ACC112 (cell line): ENCODE measurements around the gene CDH23.

ENCODE experiments used
- H2AFZ ChIP-seq: fragments of 200-600 bp; sonication (generic); one replicate; pipeline ENCODE4 v1.6.0; 2017; ENCODE audit warnings: antibody characterized with exemption, low read length; ENCODE audit not compliant: unreplicated experiment
- H3K27ac ChIP-seq: fragments of 200-600 bp; sonication (generic); 2 replicates; pipeline ENCODE4 v1.5.1; 2014; ENCODE audit warnings: low read depth, mild to moderate bottlenecking, antibody characterized with exemption, low read length, moderate library complexity
- H3K27me3 ChIP-seq: fragments of 200-600 bp; sonication (generic); 2 replicates; pipeline ENCODE4 v1.6.1; 2014; ENCODE audit warnings: mild to moderate bottlenecking, antibody characterized with exemption, low read length, moderate library complexity, mixed read lengths; ENCODE audit not compliant: insufficient read depth
- H3K36me3 ChIP-seq: fragments of 200-600 bp; sonication (generic); 2 replicates; pipeline ENCODE4 v1.6.1; 2016; ENCODE audit warnings: mild to moderate bottlenecking, antibody characterized with exemption, low read length, moderate library complexity, mixed read lengths; ENCODE audit not compliant: insufficient read depth
- H3K4me1 ChIP-seq: fragments of 200-600 bp; sonication (generic); one replicate; pipeline ENCODE4 v1.6.1; 2016; ENCODE audit warnings: low read length, mixed read lengths; ENCODE audit not compliant: insufficient read depth, unreplicated experiment, control insufficient read depth
- H3K4me3 ChIP-seq: fragments of 200-600 bp; sonication (generic); 2 replicates; pipeline ENCODE4 v1.5.1; 2014; ENCODE audit warnings: mild to moderate bottlenecking, low read depth, low read length
- H3K79me2 ChIP-seq: fragments of 200-600 bp; sonication (generic); one replicate; pipeline ENCODE4 v1.6.0; 2016; ENCODE audit warnings: low read length; ENCODE audit not compliant: control insufficient read depth, unreplicated experiment, insufficient read depth

Gene CDH23

DNA sequence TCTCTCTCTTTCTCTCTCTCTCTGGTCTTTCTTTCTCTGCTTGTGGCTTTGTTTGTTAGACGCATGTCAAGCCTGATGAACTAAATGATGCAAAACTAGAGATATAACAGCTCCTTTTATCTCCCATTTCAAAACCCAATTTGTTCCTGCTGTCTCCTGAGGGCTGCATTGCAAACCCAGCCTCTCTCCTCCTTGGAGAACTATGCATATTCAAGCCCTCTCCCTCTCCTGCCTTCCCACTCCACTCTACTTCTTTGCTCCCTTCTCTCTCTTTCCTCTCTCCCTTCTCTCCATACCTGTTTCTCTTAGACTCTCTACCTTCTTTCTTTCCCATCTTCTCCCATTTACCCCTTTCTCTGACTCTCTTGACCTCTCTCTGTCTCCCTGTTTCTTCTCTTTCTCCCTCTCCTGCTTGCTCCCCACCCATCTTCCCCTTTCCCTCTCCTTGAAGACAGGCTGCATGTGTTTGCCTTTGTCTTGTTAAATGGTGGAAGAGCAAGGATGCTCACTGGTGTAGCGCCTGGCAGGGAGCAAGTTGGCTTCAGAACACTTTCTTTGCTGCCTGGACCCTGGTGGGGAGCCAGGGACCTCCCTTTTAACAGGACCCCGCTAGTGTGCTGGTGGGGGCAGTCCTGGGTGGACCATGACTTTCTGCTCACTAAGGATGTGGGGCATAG, 142.9 kb downstream of the CDH23 start:
- Histone ChIP-seq H3K27me3 (peaks cover 53% of the 10 kb centered on the region), H3K36me3 (no peaks in the 10 kb centered on the region), H3K4me1 (no peaks in the 10 kb centered on the region), H2AFZ (no peak overlapping the region), H3K79me2 (no peaks in the 10 kb centered on the region), H3K27ac (no peak overlapping the region), H3K4me3 (no peak overlapping the region)

DNA sequence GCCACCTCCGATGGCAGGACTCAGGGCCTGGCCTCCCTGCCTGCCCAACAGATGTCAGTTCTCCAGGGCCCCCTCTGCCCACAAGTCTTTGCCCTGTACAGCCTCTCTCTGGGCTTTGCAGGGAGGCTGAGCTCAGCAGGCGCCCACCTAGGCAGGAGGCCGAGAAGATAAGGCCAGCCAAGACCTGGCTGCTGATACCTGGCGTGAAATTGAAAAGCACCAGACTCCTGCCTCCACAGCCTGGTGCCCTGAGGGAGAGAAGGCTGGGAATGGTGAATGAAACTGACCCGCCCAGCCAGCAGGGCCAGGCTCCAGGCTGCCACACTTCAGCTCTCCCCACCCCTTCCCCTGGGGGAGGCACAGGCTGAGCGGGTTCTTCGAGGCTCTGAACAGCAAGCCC, 145.8 kb downstream of the CDH23 start:
- Histone ChIP-seq H3K36me3 (no peaks in the 10 kb centered on the region), H2AFZ (no peak overlapping the region), H3K79me2 (no peaks in the 10 kb centered on the region), H3K4me3 (no peak overlapping the region), H3K27me3 (peaks cover 78% of the 10 kb centered on the region), H3K4me1 (no peaks in the 10 kb centered on the region), H3K27ac (no peak overlapping the region)

DNA sequence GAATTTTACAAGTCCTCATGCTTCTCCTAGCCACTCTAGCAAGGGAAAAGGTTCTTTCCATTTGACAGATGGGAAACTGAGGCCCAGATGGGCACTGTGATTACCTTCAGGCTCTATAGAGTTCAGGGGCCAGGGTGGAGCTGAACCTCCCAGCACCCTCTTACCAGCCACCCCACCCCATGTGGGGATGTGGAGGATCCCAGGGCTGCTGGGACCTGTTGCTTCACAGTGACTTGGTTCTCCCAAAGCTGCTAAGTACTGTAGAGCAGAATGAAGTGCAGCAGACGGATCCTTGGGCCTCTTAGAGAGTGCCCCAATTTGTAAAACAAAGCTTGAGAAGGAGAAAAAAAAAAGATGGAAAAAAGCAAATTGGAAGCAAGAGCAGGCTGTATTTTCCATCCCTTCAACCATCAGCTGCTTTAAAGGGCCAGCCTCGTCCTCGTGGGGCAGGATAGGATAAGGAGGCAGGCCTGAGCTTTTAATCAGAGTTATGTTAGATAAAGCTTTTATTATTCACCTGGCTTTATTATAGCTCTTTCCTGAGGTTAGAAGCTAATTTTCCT, 147.0 kb downstream of the CDH23 start:
- H3K4me1 ChIP-seq = no peaks in the 10 kb centered on the region
- no peaks in the 10 kb centered on the region for H3K36me3 ChIP-seq
- no peak overlapping the region for H2AFZ ChIP-seq
- H3K4me3 ChIP-seq = no peak overlapping the region
- H3K79me2 ChIP-seq = no peaks in the 10 kb centered on the region
- H3K27me3 ChIP-seq = peaks cover 84% of the 10 kb centered on the region
- H3K27ac ChIP-seq = no peak overlapping the region

DNA sequence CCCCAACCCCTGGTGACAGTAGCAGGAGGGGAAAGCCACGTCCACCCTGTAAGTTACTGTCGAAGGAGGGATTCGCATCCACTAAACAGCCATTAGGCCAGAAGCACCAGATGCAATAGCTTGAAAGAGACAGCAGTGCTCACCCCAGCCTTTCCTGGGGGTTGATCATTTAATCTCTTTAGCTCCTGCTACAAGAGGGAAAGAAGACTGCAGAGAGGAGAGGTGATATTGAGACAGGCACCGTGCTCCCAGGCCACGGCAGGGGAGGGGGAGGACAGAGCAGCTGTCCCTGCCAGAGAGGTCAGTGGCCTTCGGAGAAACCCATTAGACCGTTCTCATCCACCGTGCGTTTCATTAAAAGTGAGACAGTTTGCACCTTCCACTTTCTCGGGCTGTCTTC, 148.3 kb downstream of the CDH23 start:
- no peak overlapping the region for H2AFZ ChIP-seq
- no peak overlapping the region for H3K27ac ChIP-seq
- H3K27me3 ChIP-seq = peaks cover 78% of the 10 kb centered on the region
- H3K4me3 ChIP-seq = no peak overlapping the region
- no peaks in the 10 kb centered on the region for H3K4me1 ChIP-seq
- no peaks in the 10 kb centered on the region for H3K79me2 ChIP-seq
- H3K36me3 ChIP-seq = no peaks in the 10 kb centered on the region

DNA sequence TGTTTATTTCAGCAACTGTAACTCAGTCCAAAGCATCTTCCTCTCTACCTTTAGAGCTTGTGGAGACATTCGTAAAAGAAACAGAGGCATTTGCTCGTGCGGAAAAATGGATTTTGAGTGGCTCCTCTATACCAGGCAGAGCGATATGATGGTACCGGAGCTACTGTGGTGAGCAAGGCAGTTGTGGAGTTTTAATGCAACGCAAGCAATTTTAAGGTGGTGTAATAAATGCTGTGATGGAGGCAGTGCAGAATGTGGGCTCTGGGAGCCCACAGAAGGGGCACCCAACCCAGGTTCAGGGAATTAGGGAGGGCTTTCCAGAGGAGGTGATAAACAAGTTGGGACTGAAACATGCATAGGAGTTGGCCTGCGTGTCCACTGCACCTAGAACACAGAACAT, 149.5 kb downstream of the CDH23 start:
- H3K4me3 ChIP-seq = no peak overlapping the region
- H3K36me3 ChIP-seq = no peaks in the 10 kb centered on the region
- peaks cover 70% of the 10 kb centered on the region for H3K27me3 ChIP-seq
- H3K79me2 ChIP-seq = no peaks in the 10 kb centered on the region
- no peak overlapping the region for H2AFZ ChIP-seq
- no peak overlapping the region for H3K27ac ChIP-seq
- H3K4me1 ChIP-seq = no peaks in the 10 kb centered on the region

DNA sequence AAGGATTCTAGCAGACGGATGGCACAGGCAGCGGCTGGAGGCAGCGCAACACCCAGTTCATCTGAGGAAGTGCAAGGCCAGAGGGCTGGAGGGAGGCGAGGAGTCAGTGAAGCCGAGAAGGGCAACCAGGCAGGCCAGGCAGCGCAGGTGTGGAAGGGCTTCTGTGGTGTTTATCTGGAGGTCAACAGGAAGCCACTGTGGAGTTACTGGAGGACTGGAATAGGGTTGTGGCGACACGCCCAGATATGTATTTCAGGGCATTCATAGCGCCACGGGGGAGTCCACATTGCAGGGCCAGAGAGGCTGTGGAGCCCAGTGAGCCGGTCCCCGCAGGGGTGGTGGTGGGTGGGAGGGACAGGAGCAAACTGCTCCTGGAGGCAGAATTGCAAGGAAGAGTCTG, 150.6 kb downstream of the CDH23 start:
- Histone ChIP-seq H3K36me3 (no peaks in the 10 kb centered on the region), H3K27ac (no peak overlapping the region), H3K4me3 (no peak overlapping the region), H3K27me3 (peaks cover 60% of the 10 kb centered on the region), H2AFZ (no peak overlapping the region), H3K79me2 (no peaks in the 10 kb centered on the region), H3K4me1 (no peaks in the 10 kb centered on the region)

DNA sequence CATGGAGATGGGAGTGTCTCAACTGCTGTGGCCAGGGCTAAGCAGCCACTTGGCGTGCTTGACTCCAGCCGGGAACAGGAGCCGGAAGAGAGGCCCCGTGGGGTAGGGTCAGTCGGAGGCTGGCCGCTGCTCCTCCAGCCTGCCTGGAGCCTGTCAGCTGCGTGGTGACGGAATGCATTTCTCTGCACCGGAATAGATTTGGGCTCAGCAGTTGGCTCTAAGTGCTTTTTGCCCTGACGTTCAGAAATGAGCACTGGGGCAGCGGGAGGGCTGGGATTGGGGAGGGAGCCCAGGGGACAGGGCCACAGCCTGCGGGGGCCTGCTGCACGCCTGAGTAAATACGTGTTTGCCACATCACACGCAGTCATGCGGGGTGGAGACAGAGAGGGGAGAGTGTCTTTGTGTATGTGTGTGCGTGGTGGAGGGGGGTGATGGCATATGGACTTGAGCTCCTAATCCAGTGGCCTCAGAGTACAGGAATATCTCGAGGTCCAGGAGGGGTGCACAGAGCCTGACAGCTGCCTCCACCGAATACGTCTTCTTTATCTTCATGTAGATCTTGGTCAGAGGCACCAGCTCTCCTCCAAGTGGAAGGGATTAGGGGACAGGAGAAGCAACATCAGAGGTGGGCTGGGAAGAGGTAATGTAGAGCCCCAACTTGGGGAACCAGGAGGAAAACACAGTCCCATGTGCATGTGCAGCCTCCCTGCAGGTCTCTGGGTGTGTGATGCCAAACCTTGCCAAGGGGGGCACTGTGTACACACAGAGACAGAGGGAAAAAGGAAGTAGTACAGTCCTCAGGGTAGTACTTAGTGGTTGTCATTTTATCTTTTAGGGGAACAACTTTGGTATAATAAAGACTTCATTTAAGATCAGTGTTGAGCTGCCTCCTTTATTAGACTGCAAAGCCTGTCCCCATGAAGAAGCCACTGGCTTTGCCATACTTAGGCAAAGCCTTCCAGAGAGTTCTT, 151.4 kb downstream of the CDH23 start:
- Histone ChIP-seq H3K4me3 (no peak overlapping the region), H3K27ac (no peak overlapping the region), H3K79me2 (no peaks in the 10 kb centered on the region), H3K36me3 (no peaks in the 10 kb centered on the region), H3K27me3 (peaks cover 58% of the 10 kb centered on the region), H3K4me1 (no peaks in the 10 kb centered on the region), H2AFZ (no peak overlapping the region)

DNA sequence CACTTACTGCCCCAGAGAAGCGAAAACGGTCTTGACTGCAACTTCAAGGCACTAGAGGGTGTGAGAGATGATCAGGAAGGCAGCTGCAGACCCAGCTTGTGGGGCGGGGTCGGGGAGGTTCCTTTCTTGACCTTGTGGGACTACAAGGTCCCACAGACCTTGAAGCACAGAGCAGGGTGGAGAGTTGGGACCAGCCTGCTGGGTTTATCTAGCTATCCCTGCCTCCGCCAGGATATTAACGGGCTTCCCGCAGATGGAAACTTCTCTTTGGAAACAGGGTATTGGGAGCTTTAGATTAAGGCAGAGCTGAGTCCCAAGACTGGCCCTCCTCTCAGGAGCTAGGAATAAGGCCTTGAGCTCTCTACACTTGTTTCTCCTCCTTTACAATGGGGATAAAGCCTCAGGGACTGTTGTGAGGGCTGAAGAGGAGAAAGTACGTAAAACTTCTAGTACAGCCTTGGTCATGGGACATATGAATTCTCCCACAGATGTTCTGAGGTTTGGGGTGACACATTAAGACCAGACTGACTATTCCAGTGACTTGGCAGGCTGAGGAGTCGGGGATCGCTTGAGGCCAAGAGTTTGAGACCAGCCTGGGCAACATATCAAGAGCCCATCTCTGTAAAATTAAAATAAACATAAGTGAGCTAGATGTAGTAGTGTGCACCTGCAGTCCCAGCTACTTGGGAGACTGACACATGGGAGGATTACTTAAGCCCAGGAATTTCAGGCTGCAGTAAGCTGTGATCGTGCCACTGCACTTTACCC, 153.2 kb downstream of the CDH23 start:
- Histone ChIP-seq H3K4me3 (no peak overlapping the region), H2AFZ (no peak overlapping the region), H3K27ac (no peak overlapping the region), H3K36me3 (no peaks in the 10 kb centered on the region), H3K4me1 (no peaks in the 10 kb centered on the region), H3K79me2 (no peaks in the 10 kb centered on the region), H3K27me3 (peaks cover 56% of the 10 kb centered on the region)

DNA sequence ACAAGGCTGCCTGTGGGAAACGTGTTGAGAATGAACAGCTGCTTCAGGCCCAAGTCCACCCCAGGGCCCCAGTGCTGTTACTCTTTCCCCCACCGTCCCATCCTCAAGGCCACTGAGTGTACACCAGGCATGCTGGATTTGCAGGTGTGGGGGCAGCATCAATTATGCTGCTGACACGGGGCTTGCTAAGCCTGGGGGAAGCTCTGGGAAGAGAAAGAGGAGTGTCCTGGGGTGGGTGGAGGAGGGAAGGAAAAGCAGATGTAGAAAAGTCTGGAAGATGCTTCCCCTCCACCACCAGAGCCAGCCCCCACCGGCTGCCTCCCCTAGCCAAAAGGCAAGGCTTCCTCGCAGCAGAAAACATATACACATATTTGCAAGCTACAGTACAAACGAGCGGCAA, 153.9 kb downstream of the CDH23 start:
- Histone ChIP-seq H3K79me2 (no peaks in the 10 kb centered on the region), H2AFZ (no peak overlapping the region)

DNA sequence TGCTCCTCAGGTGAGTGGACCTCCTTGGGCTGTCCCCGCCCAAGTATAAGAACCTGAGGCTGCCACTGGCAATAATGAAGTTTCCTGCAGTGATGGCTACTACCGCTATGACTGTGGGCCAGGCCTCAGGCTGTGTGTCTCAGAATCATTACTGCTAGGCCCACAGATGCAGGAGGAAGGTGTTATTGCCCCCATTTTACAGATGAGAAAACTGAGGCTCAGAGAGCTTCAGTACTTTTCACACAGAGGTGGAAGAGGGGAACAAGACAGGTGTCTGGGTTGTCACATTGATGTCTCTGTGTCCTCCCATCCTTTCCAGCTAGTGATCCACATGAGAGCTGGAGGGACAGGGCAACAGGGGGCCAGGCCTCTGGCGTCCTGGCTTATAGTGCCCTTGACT, 155.2 kb downstream of the CDH23 start:
- no peaks in the 10 kb centered on the region for H3K36me3 ChIP-seq
- H3K79me2 ChIP-seq = no peaks in the 10 kb centered on the region
- no peak overlapping the region for H3K4me3 ChIP-seq
- H2AFZ ChIP-seq = no peak overlapping the region
- peaks cover 46% of the 10 kb centered on the region for H3K27me3 ChIP-seq
- no peaks in the 10 kb centered on the region for H3K4me1 ChIP-seq
- no peak overlapping the region for H3K27ac ChIP-seq

More for the DNA sequence above, 153.9 kb downstream of the CDH23 start:
- no peak overlapping the region for H3K27ac ChIP-seq
- H3K27me3 ChIP-seq = peaks cover 50% of the 10 kb centered on the region
- H3K4me3 ChIP-seq = no peak overlapping the region
- no peaks in the 10 kb centered on the region for H3K4me1 ChIP-seq
- no peaks in the 10 kb centered on the region for H3K36me3 ChIP-seq
